ENCODE results near the gene PNKP.

- TF ChIP-seq CTCF (IDR thresholded peaks at IDR 0.05) (no peak), MAX (CRISPR knock-in tag; IDR thresholded peaks at IDR 0.05) (no peak), ZNF532 (CRISPR knock-in tag; IDR thresholded peaks at IDR 0.05; ENCODE audit: borderline replicate concordance) (no peak), JUN (CRISPR knock-in tag; IDR thresholded peaks at IDR 0.05) (no peak), HMGXB4 (CRISPR knock-in tag; IDR thresholded peaks at IDR 0.05) (no peak)
Observed at GRCh38 chr19:49884109-49884508, 16.7 kb upstream of the PNKP start.
